MV-4-11 (cell line): ENCODE data around the gene VPS13C.
"Not testable (repeated sequence)": the region's sequence is repeated elsewhere in the genome, so short reads cannot be mapped to it uniquely, and the experiment has no call there.

Experiments used
- DNase-seq: peaks from one replicate; lab custom pipeline; 2025; lab: John Stamatoyannopoulos, UW

Gene VPS13C

DNA sequence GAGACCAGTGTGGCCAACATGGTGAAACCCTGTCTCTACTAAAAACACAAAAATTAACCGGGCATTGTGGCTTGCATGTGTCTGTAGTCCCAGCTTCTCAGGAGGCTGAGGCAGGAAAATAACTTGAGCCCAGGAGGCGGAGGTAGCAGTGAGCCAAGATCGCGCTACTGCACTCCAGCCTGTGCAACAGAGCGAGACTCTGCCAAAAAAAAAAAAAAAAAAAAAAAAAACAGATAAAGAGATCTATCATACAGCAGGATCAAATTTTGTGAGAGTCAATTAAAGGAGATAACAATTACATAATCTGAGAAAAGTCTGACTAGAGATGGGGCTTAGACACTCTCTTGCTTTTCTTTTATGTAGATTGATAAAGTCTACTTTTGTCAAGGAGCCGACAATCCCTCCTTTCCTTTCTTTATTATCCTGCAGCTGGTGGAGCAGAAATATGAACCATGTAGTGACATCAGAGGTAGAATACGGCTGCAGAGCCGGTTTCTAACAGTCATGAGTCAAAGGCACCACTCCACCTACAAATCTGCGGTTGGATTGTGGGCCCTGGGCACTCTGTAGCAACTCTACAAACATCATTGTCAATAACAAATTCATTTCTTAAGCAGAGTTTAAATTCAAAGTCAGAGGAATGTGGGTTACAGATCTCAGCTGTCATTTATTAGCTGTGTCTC lies 15.5 kb upstream of the VPS13C start:
- no peak for DNase-seq

DNA sequence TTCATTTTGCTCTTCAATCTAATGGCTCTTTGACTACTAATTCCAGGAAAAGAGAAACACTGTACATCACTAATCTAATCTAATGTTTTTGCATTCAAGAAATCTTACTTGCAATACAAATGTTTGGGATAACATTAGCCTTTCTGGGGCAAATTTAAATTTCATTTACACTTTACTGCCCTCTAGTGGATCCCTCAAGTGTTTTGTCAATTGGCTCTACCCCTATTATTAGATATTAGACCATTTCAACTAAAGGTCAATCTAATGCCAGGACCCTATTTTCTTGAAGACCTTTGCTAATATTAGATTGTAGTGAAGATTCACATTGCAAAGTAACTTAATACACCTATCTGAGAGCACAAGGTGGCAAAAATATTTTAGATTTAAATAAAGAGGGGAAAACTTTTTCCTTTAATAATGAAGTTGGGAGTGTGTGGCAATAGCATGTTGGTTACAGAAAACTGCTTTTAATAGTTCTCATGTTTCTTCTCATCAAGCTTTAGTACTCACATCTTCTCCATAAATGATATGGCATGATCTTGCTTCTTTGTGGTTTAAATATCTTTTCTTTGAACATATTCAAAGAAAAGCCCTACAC lies 11.6 kb upstream of the VPS13C start:
- peak; percentile 37 for DNase-seq

DNA sequence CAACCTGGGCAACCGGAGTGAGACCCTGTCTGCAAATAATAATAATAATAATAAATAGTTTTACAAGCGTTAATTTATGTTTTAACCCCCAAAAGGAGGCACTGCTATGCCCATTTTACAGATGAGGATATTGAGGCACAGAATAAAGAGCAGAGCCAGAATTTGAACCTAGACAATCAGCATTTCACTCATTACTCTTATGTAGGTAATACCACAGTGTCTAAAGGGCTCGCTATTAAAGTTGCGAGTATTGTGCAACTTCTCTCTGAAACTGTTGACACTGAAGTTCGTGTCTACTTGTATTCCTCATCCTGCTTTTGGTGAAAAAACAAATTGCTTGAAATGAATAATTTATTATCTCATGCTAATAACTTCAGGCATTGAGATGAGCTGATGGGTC lies 9.3 kb upstream of the VPS13C start:
- peak; percentile 27 for DNase-seq

DNA sequence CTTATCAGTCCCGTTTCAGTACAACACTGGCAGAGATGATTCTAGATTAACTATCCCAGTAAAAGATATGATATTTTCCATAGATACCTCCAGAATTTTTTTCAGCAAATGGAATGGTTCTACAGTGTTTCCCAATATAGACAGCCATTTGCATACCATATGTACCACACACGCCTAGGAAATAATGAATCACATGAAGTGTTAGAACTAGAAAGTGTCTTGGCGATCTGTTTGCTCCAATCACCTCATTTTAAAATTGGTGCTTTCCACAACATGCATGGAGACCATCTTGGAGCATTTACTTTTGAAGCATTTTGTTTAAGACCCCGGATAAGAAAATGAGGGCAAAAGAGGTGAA lies 8.5 kb upstream of the VPS13C start:
- peak; percentile 34 for DNase-seq

DNA sequence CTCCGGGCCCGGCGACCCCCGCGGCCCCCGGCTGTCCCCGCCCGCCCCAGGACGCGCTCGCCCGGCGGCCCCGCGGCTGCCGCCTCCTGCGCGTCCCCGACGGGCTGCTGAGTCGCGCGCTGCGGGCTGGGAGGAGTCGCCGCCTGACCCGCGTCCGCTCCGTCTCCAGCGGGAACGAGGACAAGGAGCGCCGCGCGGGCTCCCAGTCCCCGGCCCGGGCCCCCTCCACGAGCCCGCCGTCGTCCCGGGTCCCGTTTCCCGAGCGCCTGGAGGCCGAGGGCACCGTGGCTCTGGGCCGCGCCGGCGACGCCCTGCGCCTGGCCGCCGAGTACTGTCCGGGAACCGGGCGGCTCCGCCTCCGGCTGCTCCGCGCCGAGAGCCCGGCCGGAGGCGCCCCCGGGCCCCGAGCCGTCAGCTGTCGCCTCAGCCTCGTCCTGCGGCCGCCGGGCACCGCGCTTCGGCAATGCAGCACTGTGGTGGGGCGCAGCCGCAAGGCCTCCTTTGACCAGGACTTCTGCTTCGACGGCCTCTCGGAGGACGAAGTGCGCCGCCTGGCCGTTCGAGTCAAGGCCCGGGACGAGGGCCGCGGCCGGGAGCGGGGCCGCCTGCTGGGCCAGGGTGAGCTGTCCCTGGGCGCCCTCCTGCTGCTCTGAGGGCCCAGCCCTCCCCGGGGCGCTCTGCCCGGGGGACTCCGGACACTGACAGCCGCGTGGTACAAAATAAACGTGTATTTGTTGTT lies 8.0 kb upstream of the VPS13C start:
- DNase-seq: no peak

DNA sequence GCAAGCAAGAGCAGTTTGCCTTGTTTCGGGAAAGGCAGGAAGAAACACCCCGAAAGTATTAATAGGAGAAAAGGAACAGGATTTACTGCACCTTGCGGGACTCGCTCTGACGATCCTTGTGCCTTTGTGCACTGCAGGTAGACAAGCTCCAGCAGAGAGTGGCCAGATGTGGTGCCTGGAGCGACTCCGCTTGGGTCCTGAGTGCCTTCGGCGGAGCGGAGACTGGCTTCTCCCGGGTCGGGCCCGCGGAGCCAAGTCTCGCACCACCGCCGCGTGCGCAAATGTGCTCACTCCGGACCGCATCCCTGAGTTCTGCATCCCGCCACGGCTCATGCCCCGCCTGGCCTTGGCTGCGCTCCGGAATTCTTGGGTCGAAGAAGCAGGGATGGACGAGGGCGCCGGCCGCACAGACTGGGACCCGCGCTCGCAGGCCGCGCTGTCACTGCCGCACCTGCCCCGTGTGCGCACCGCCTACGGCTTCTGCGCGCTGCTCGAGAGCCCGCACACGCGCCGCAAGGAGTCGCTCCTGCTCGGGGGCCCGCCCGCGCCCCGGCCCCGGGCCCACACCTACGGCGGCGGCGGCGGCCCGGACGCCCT lies 7.3 kb upstream of the VPS13C start:
- no peak for DNase-seq

DNA sequence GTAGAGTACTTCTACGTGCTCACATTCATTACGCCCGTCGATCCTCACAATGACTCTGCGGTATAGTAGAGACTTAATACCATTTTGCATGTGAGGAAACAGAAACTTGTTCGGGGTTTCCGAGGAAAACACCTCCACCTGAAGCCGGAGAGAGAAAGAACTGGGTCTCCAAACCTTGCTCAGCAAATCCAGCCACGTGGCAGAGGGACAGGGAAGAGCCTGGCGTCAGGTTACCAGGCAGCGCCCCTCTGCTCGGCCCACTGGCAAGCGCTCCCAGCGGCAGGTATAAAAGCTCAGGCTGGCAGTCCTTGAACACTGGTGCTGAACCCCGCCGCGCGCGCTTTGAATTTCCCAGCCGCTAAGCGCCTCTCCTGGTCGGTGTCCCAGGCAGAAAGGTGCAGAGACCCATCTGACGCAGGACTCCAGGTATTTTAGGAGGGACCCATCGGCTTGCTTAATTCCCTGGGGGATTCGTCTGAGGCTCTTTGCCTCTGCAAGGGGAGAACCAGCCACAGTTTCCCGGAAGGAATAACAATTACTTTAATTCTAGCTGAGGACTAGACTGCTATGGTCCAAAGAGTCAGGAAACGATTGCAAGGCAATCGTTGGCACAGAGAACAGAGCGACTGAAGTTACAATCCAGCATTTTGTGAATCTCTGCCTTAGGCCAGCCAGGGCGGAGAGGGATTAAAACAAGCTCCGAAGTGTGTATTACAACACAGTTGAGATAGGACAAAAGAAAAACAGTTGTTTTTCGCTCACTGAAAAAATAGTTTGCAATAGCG lies 6.6 kb upstream of the VPS13C start, which contains the start of gene C2CD4A:
C2CD4A (plus strand) TSS at position 315 of the 785 bp plus-strand sequence. CDS start 637 bp downstream, outside the sequence.
- no peak for DNase-seq

DNA sequence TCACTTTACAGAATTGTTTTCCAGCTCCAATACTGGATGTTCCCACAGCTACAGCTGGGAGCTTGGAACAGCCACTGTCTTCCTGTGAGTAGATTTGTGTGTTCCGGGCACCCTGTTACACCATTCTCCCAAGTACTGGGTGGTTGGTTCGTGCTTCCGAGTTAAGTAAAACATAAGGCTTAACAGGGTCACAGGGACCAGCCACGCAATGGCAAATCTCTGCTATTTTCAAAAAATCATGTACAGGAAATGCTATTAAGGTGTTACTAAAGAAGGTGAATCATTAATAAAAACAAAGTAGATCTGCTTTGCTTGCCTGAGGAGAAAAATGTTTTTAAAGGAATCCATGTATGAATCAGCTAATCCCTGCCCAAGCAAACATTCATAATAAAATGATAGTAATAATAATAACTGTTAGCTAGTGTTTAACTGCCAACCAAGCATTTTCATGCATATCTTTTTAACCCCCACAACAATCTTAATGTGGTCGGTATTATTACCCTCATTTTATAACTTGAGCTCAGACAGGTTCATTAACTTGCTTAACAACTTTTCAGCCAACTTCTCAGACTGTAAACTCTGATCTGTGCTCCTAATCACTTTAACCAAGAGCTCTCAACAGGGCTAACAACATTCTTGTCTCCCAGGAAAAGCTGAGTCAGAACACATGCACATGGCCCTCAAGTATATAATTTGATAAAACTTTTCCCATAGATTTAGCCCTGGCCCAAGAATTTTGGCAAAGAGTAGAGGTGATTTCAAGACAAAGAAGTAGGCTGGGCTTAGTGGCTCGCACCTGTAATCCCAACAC lies 3.8 kb upstream of the VPS13C start:
- no peak for DNase-seq

DNA sequence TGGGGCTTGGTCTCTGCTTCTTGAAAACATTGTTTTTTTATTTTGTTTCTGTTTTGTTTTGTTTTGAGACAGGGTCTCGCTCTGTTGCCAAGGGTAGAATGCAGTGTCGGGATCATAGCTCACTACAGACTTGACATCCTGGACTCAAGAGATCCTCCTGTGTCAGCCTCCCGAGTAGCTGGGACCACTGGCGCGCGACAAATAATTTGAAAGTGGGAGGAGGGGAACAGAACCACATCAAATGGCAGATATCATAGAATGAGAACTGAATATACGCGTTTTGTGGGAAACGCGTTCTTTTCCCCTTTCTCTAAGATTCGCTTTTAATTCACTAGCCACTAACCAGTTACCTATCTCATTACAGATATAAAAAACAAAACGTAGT lies 641 bp upstream of the VPS13C start:
- DNase-seq: no peak

DNA sequence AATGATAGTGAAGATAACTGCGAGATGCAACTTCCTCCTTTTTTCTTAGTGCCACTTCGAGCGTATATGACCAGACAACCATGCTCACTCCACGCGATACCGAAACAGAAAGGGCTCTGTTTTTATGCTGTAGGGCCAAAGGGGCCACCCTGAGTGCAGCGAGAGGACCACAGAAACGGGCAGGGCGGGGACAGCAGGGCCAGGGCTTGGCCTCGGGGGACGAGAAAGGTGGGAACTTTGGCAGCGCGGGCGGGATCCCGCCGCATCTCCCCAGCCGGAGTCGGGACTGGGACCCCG lies 483 bp downstream of the VPS13C start:
- peak; percentile 87 for DNase-seq

DNA sequence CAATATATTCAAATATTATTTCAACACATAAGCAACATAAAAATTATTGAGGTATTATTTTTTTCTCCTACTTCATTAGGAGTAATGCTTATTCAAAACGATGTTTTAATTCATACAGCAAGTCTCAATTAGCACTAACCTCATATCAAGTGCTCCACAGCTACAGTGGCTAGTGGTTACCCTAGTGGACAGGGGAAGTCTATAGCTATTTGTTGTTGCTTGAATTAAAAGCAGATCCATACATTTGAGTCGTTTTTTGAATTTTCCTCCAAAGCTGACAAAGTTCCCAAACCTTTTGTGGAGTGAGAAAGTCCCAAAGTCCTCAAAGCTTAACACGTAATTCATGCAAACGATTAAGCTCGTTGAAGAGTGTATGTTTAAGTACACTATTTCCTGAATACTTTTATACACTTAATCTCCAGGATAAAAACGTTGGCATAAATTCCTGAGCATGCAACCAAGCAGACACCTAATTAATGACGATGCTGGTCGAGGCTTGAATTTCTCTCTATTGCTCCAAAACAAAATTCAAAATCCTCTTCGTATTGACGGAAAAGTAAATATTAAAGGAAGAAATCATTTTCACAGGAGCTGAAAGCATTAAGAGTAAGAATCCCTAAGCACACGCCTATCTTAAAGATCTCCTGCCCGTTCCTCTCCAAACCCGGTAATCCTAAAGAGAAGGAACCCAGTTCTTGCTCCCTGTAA lies 985 bp downstream of the VPS13C start:
- peak; percentile 10 for DNase-seq

DNA sequence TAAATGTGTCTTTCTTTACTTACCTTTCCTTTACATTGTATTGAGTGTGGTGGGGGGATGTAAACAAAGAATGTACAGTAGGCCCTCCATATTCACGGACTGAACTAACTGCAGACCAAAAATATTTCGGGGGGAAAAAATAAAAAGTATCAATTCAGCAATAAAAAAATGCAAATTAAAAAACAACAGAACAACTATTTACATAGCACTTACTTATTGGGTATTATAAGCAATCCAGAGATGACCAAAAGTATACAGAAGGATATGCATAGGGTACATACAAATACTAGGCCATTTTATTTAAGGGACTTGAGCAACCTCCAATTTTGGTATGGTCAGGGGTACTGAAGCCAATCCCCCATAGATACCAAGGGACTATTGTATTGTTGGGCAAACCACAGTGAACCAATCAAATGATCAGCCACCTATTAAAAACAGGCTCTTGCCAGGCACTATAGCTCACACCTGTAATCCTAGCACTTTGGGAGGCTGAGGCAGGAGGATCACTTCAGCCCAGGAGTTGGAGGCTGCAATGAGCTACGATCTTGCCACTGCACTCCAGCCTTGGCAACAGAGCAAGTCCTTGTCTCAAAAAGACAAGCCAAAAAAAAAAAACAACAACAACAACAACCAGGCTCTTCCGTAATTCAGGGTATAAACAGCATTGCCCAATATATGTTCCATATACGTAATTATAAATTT lies 1.8 kb downstream of the VPS13C start:
- DNase-seq: no peak

DNA sequence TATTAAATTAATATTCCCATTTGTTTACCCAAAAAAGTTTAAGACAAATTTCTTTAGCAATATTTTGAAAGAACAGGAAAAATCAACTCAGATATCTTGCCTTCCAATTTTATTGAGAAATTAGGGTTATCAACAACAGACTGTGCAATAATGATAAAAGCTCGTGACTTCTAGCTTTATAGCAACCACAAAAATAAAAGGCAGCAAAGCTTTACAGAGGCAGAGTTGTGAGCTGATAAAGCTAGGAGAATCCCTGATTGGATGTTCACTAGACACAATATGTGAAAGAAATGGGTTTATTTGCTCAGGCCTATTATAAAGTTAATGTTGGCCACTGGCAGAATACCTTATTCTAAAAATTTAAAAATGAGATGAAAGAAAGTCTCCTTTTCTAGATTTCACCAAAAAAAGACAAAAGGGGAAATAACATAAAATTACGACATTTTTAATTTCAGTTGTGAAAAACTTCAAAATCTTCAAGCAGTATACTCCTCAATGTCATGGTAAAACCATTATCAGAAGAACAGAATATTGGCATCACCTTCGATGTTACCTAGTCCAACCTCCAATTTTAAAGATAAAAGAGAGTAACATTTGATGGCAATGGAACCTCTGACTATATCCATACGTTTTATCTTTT lies 2.8 kb downstream of the VPS13C start:
- peak; percentile 26 for DNase-seq

DNA sequence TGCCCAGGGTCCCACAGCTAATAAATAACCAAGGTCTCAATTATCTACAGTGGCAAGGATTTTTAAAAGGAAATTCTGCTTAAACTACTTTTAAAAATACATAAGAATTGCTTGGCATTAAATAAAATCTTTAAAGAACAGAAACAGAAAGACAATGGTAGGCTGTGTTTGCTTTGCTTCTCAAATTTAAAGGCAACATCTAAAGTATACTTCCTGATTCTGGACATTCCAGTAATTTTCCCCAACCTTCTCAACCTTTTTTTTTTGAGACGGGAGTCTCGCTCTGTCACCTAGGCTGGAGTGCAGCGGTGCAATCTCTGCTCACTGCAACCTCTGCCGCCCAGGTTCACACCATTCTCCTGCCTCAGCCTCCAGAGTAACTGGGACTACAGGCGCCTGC lies 5.3 kb downstream of the VPS13C start:
- DNase-seq: no peak

DNA sequence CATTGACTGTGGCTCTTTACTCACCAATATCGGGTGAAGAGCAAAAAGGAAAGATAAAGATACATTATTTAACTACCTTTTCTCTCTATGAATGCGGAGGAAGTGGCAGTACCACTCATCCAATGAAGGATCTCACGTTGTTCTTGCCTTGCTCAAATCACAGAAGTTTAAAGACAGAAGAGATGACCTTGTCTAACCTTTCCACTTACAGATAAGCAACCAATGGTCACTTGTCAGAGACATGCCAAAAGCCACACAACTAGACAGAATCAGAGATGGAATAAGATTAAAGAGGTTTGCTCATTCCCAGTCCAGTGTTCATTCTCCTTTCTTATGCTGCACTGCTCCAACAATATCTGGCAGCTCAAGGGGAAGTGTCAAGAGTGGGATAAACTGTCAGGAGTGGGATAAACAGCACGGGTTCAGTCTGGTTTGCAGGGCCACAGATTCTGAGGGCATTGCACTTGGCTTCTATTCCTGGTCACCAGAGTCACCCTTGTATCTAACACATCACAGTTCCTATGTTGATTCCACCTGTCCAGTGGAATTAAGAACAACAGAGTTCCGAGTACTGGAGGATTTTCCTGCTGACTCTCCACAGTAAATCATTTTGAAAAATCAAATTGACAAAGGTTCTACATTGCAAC lies 6.7 kb downstream of the VPS13C start:
- DNase-seq: no peak

DNA sequence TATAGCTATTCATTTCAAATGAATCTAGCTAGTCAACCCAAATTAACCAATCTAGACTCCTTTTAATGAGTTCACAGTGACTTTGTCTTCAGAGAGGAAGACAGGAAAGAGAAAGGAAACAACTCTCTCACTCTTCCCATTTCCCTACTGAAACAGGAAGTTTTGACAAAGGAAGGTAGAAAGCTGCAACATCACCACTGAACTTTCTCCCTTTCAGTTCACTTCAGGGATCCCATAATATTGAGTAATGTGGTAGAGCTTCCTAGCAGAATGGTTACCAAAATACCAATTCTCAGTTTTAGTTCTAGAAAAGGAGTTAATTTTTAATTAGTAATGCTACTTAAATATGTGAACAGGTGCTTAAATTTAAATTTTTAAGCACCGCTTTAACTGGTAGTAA lies 7.5 kb downstream of the VPS13C start:
- peak; percentile 72 for DNase-seq

DNA sequence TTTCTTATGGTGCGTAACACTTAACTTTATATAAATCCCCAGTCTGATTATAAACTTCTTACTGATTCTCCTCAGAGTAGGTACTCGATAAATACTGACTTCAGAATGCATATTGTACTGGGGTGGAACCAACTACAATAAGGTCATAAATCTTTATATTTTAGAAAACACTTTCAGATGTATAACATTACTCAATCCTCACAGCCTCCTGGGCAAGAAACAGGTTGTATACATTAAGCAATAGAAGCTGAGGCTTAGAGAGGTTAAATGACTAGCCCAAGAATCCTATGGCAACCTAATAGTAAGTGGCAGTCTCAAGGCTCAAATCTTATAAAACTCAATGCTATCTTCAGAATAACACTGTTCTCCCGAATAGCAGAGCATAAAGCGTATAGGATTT lies 9.1 kb downstream of the VPS13C start:
- no peak for DNase-seq

DNA sequence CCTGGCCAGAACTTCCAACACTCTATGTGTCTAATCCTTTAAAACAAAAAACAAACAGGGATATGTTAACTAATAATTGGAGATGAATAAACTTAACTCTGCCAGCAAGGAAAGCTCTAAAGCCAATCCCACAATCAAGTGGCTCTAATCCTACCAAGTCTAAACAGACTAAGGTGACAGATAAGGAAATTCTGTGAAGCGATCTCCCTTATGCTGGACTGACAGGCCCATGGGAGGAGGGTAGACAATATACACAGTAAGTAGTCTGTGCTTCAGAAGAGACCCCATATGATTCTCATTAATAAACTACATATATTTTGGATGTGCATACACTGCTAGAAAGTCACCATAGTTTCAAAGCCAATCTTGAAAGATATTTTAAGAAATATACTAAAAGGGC lies 10.1 kb downstream of the VPS13C start:
- DNase-seq: no peak

DNA sequence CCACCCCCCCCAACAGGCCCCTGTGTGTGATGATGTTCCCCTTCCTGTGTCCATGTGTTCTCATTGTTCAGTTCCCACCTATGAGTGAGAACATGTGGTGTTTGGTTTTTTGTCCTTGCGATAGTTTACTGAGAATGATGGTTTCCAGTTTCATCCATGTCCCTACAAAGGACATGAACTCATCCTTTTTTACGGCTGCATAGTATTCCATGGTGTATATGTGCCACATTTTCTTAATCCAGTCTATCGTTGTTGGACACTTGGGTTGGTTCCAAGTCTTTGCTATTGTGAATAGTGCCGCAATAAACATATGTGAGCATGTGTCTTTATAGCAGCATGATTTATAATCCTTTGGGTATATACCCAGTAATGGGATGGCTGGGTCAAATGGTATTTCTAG lies 12.0 kb downstream of the VPS13C start:
- not testable (repeated sequence) for DNase-seq
